Embryonic facial prominence (tissue), 1 donor: ENCODE data around the gene TOM1.

Source experiments
- DNase-seq: peaks from one replicate; pipeline ENCODE4 v3.0.0-alpha.2; 2016; ENCODE audit errors: extremely low spot score

Gene TOM1

GRCh38 chr22:35369996-35370395, 70.3 kb downstream of the TOM1 start:
- no peak for DNase-seq

- DNase-seq, result no peak
Measured at GRCh38 chr22:35373781-35374180, 74.1 kb downstream of the TOM1 start.

- DNase-seq, result no peak
Measured at GRCh38 chr22:35375031-35375430, 75.3 kb downstream of the TOM1 start.

DNA sequence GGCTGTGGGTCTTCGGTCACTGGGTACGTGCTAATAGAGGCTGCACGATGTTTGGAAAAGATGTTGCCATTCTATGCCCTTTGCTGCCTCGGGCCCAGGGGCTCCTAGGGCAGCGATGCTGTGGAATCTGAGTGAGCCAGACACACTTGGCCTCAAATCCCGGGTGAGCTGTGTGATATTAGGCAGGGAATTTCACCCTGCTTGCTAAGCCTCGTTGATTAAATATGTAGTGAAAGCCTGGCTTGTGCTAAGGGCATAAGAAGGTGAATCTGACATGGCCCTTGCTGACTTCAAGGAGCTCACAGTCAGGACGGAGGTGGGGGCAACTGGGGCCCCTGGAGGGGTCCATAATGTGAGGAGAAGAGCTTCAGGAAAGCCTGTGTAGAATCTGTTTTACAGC, 75.8 kb downstream of the TOM1 start:
- DNase-seq, result no peak

GRCh38 chr22:35376728-35377472, 77.2 kb downstream of the TOM1 start:
- peak; percentile 70 for DNase-seq

- DNase-seq, result no peak
Measured at GRCh38 chr22:35377735-35378134, 78.0 kb downstream of the TOM1 start.

- no peak for DNase-seq
Measured at GRCh38 chr22:35378621-35379020, 78.9 kb downstream of the TOM1 start.

- DNase-seq, result no peak
Measured at GRCh38 chr22:35379146-35379993, 79.7 kb downstream of the TOM1 start.

- DNase-seq, result no peak
Measured at GRCh38 chr22:35380013-35380412, 80.3 kb downstream of the TOM1 start.

DNA sequence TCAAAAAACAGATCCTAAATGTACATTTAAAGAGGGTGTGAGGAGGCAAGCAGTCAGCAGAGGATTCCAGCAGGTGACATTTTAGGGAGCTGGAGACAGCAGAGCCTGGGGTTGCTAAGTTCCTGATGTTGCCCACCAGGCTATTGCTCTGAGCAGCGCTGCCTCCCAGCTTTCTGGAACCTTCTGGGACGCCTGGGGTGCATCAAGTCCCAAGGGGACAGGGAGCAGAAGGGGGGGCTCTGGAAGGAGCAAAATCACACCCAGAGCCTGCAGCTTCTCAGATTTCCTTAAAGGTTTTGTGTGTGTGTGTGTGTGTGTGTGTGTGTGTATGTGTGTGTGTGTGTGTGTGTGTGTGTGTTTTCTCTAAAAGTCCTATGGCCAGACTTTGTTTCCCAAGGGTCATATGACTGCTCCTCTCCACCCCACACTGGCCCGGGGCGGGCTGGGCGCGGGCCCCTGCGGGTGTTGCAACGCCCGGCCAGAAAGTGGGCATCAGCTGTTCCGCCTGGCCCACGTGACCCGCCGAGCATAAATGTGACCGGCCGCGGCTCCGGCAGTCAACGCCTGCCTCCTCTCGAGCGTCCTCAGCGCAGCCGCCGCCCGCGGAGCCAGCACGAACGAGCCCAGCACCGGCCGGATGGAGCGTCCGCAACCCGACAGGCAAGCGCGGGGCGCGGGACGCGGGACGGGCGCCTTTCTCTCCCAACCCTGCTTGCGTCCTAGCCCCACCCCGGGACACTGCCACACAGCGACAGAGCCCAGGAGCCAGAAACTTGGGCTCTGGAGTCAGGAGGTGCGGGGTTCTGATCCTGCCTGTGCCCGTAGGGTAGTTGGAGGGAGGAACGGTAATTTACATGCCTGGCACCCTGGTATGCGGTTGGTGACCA, 81.1 kb downstream of the TOM1 start, which contains the start of gene HMOX1:
Gene HMOX1, plus strand, starts transcription at position 560 of the 887 bp plus-strand sequence. Its CDS starts 78 bp downstream, at position 638.
- peak; percentile 46 for DNase-seq

DNA sequence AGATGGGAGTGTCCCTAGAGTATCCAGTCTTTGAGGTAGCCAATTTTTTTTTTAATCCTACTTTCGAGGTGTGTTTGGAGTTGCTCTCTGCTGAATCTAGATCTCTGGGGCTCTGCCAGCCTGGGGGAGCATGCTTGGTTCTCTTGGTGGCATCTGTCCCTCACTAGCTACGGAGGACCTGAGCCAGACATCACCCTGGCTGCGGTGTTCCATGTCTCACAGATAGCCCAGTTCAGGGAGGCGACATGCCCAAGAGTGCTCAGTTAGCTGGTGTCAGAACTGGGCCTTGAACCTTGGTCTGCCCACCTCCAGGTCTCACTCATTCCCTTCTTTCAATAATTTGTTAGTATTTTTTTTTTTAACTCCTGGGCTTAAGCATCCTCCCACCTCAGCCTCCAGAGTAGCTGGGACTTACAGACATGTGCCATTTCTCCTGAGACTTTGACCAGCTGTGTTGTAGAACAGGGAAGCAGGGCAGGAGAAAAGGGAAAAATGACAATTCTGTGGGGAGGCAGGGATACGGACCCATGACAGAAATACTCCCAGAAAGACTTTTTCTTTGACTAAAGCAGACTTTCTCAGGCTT, 81.8 kb downstream of the TOM1 start:
- no peak for DNase-seq

DNA sequence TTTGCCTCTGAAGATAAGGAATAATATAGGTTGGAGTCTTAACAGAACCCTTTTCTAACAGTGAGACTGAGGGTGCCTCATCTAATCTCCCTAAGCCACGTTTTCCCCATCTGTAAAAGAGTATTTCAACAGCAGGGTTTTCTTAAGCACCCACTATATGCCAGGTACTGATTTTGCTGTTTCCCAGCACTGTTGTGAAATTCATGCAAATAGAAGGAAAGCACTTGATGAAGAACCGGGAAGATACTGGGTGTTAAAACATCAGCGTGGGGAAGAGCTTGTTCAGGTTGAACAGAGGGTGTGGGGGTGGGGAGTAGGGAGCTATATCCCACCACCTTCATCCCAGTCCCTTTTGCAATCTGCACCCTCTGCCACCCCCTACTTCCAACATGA, 84.0 kb downstream of the TOM1 start:
- no peak for DNase-seq

- DNase-seq, result no peak
Measured at GRCh38 chr22:35384527-35384926, 84.8 kb downstream of the TOM1 start.

DNA sequence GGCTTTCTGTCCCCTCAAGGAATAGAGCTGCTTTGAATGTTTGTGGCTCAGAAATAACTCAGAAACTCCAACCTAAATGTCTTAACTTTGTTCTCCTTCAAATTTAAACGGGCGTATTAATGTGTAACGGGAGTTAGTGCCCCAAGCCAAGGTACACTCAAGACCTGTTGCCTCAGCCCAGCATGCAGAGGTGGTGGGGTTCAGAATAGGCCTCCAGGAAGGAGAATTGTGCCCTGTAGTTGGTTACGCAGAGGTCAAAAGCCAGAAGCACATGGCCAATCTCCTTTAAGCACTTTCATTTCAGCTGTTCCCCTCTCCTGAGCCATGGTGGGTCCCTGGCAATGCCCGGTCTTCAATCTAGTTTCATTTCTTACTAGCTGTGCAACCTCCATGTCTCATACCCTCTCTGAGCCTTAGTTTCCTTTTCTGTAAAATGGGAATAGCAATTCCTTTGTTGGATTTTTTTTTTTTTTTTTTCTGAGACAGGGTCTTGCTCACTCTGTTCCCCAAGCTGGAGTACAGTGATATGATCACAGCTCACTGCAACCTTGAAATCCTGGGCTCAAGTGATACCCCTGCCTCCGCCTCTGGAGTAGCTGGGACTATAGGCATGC, 85.4 kb downstream of the TOM1 start:
- DNase-seq, result no peak

DNA sequence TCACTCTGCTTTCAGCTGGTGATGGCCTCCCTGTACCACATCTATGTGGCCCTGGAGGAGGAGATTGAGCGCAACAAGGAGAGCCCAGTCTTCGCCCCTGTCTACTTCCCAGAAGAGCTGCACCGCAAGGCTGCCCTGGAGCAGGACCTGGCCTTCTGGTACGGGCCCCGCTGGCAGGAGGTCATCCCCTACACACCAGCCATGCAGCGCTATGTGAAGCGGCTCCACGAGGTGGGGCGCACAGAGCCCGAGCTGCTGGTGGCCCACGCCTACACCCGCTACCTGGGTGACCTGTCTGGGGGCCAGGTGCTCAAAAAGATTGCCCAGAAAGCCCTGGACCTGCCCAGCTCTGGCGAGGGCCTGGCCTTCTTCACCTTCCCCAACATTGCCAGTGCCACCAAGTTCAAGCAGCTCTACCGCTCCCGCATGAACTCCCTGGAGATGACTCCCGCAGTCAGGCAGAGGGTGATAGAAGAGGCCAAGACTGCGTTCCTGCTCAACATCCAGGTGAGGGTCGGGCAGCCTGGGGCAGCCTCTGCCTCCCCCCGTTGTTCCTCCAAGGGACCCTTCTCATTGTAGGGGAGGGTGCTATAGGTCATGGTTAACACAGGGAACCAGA, 87.1 kb downstream of the TOM1 start:
- DNase-seq, result no peak

GRCh38 chr22:35390933-35391332, 91.2 kb downstream of the TOM1 start:
- no peak for DNase-seq

GRCh38 chr22:35392357-35392756, 92.7 kb downstream of the TOM1 start:
- no peak for DNase-seq

GRCh38 chr22:35393116-35394010, 93.7 kb downstream of the TOM1 start:
- DNase-seq, result no peak

GRCh38 chr22:35394011-35394312, 94.3 kb downstream of the TOM1 start:
- DNase-seq, result no peak
